Hepatocyte (in vitro differentiated cells): ENCODE results near the gene KRT37.

Experiments used
- EZH2 ChIP-seq: fragments of 200-600 bp; sonication (generic); IDR thresholded peaks from 2 replicates; pipeline ENCODE4 v1.6.1; 2016; ENCODE audit warnings: antibody characterized with exemption, mild to moderate bottlenecking, borderline replicate concordance
- EZH2phosphoT487 ChIP-seq: fragments of 200-600 bp; sonication (generic); IDR thresholded peaks from one replicate; pipeline ENCODE4 v1.6.1; 2018; ENCODE audit warnings: antibody characterized with exemption, mild to moderate bottlenecking, low read depth, moderate library complexity; ENCODE audit not compliant: unreplicated experiment, severe bottlenecking
- TF ChIP-seq, protein P1 (sequence below): fragments of 200-600 bp; sonication (generic); IDR thresholded peaks from 2 replicates; pipeline ENCODE4 v1.5.1; 2016; ENCODE audit warnings: antibody characterized with exemption, mild to moderate bottlenecking; ENCODE audit not compliant: poor library complexity

DNA sequence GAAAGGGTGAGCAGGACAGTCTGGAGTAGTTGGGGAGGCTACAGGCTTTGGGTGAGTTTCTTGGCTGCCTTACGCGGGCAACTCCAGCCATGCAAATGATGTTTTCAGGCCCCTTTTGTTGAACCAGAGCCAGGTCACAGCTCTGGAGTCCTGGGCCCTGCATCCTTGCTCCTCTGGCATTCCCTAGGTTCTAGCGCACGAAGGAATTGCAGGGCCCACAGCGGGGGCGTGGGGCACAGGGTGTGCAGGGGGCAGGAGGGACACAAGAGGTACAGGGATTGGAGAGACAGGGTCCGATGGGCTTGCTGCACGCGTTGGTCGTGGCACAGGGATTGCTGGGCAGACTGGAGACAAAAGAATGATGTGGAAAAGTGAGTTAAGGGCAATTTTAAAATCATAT lies 30.6 kb downstream of the KRT37 start:
- TF ChIP-seq, protein P1, sequence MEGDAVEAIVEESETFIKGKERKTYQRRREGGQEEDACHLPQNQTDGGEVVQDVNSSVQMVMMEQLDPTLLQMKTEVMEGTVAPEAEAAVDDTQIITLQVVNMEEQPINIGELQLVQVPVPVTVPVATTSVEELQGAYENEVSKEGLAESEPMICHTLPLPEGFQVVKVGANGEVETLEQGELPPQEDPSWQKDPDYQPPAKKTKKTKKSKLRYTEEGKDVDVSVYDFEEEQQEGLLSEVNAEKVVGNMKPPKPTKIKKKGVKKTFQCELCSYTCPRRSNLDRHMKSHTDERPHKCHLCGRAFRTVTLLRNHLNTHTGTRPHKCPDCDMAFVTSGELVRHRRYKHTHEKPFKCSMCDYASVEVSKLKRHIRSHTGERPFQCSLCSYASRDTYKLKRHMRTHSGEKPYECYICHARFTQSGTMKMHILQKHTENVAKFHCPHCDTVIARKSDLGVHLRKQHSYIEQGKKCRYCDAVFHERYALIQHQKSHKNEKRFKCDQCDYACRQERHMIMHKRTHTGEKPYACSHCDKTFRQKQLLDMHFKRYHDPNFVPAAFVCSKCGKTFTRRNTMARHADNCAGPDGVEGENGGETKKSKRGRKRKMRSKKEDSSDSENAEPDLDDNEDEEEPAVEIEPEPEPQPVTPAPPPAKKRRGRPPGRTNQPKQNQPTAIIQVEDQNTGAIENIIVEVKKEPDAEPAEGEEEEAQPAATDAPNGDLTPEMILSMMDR, result no peak
- TF ChIP-seq EZH2, result no peak
- no peak for TF ChIP-seq EZH2phosphoT487
